Endometrium (tissue), 2 donors: ENCODE measurements around the gene OR3A2.
"Not testable (repeated sequence)": the region's sequence is repeated elsewhere in the genome, so short reads cannot be mapped to it uniquely, and the experiment has no call there.

Source experiments
- FAIRE-seq: peaks from 2 replicates; lab custom pipeline; 2012; peaks lifted over from hg19 to GRCh38; lab: Jason Lieb, UNC
- donor health status: control.
- donor health status: control.

The OR3A2 gene

GRCh38 chr17:3385869-3386816 is at the start of gene OR3A2:
TSS of gene OR3A2 (minus strand) at chr17:3386308.
- no peak for FAIRE-seq

GRCh38 chr17:3433741-3434140 is 47.6 kb upstream of the OR3A2 start, which contains the start of gene OR1E2:
TSS of gene OR1E2 (minus strand) at chr17:3433841. CDS start at chr17:3433841, 0 bp downstream.
- FAIRE-seq = no peak

- FAIRE-seq = not testable (repeated sequence)
Measured at GRCh38 chr17:3433215-3433614, 47.1 kb upstream of the OR3A2 start.

- no peak for FAIRE-seq
Measured at GRCh38 chr17:3418222-3418621, 32.1 kb upstream of the OR3A2 start.

- FAIRE-seq = no peak
Measured at GRCh38 chr17:3415610-3416009, 29.5 kb upstream of the OR3A2 start.

- FAIRE-seq = not testable (repeated sequence)
Measured at GRCh38 chr17:3412216-3412615, 26.1 kb upstream of the OR3A2 start.

GRCh38 chr17:3411070-3411469 is 25.0 kb upstream of the OR3A2 start, which contains the start of gene OR3A3:
TSS of gene OR3A3 (plus strand) at chr17:3411370.
- FAIRE-seq = no peak

- not testable (repeated sequence) for FAIRE-seq
Measured at GRCh38 chr17:3403856-3404255, 17.7 kb upstream of the OR3A2 start.

DNA sequence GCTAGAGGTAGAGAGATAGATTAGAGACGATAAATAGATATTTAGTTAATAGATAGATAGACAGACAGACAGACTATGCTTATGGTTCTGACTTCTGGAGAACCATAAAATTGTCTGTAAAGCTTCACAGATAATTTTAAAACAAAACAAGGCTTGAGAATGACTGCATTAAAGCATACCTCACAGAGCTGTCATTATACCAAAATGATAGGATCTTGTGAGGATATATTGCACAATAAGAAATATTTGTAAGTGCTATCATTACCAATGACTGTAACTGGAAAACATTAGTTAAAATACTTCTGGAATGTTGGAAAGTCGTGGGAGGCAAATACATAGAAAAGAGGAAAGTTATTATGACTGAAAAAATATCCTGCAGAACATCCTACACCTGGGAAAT is 15.7 kb upstream of the OR3A2 start:
- FAIRE-seq = no peak

DNA sequence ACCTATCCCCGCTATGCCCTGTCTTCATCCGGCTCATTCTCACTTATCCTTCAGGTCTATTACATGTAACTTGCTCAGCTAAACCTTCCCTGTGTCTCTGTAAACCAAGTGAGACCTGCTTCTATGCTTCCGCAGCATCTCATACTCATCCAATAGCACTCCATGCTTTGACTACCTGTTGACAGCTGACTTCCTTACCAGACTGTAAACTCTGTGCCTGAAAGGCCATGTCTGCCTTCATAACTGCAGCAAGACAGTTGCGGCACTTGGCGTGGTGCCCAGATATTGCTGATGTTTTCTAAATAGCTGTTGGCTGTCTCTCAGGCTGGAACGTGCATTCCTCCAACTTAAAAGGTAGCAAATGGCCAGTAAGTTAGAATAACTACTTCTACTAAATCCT is 13.9 kb upstream of the OR3A2 start:
- no peak for FAIRE-seq

DNA sequence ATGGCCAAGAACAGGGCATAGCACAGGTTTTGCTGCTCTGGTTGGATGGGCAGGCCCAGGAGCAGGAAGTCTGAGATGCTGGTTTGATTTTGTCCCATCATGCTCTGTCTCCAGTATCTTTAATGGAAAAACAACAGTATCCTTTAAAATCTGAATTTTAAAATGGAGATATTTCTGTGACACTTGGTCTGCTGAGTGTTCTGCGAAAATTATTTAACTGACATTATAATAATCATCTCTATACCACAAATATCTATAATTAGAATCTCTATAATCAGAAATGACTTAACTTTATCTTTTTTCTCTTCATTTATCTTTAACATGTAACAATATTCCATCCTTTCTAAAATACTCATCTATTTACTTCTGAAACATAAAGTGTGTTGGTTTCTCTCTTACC is 12.2 kb upstream of the OR3A2 start, which contains the start of gene OR1E1:
Gene OR1E1 (minus strand): TSS at position 101 of the 400 bp plus-strand sequence. CDS start 0 bp downstream, at position 101.
- no peak for FAIRE-seq

DNA sequence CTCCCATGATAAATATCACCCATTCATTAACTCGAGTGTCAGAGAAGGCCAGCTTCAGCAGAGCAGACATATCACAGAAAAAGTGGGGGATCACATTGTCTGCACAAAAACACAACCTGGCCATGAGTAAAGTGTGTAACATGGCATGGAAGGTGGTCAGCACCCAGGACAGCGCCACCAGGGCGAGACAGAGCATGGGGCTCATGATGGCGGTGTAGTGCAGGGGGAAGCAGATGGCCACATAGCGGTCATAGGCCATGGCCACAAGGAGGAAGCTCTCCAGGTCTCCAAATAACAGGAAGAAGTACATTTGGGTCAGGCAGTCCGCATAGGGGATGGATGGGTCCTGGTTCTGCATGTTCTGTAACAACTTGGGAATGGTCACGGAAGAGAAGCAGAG is 11.7 kb upstream of the OR3A2 start:
- FAIRE-seq = not testable (repeated sequence)

DNA sequence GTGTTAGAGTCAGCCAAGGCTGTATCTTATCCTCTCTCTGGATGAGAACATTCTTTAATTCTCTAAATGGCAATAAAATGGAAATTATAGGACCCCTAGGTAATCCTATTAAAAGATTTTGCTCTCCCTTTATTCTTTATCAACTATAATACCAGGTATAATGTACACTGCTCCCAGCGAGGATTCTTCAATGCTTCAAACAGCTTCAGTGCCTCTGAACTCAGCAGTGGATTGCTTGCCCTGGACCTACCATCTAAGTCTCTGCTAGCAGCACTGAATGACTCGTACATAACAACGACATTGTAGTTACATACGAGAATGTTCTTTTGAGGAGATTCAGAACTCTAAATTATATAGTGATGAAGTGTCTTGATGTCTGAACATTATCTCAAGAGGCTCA is 3.7 kb upstream of the OR3A2 start:
- FAIRE-seq = no peak

DNA sequence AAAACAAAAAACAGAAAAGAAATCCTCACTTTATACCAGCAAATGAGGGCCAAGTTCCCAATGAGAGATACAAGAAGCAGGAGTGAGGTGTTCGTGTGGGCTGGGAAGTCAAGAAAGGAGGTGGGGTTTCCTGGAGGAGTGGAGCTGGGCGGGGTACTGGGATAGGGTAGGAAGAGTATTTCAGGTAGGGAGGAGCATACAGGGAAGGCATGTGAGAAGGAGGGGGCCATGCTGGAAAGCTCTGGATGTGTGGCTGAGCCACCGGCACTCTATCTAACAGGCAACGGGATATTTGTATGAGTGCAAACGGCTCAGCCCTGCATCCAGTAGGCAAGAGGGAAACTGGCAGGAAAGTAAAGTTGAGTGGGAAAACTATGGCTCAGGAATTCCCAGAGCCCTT is 4.2 kb downstream of the OR3A2 start:
- FAIRE-seq = no peak

DNA sequence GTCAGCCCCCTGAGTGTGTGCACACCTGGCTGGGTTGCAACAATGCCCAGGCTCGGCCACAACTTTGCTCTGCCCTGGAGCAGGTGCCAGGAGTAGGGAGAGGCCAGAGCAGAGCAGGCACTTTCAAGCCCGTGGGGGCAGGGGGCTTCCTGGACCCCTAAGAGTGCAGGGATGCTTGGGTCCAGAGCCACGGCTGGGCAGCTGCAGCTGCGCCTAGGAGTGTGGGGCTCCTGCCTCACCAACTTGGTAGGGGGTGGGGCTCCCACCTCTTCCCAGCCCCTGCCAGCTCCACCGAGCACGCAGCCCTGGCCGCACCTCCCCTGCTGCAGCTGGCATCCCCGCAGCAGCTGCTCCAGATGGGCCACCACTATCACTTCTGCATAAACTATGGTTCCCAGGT is 7.8 kb downstream of the OR3A2 start:
- FAIRE-seq = no peak

DNA sequence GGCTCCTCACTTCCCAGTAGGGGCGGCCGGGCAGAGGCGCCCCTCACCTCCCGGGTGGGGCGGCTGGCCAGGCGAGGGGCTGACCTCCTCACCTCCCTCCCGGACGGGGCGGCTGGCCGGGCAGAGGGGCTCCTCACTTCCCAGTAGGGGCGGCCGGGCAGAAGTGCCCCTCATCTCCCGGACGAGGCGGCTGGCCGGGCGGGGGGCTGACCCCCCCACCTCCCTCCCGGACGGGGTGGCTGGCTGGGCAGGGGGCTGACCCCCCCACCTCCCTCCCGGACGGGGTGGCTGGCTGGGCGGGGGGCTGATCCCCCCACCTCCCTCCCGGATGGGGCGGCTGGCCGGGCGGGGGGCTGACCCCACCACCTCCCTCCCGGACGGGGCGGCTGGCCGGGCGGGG is 14.9 kb downstream of the OR3A2 start:
- not testable (repeated sequence) for FAIRE-seq

DNA sequence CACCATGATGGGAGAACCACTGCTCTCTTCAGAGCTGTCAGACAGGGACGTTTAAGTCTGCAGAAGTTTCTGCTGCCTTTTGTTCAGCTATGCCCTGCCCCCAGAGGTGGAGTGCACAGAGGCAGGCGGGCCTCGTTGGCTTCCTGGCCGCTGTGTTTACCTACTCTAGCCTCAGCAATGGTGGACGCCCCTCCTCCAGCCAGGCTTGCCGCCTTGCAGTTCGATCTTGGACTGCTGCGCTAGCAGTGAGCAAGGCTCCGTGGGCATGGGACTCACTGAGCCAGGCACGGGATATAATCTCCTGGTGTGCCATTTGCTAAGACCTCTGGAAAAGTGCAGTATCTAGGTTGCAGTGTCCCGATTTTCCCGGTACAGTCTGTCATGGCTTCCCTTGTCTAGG is 43.3 kb downstream of the OR3A2 start:
- not testable (repeated sequence) for FAIRE-seq

DNA sequence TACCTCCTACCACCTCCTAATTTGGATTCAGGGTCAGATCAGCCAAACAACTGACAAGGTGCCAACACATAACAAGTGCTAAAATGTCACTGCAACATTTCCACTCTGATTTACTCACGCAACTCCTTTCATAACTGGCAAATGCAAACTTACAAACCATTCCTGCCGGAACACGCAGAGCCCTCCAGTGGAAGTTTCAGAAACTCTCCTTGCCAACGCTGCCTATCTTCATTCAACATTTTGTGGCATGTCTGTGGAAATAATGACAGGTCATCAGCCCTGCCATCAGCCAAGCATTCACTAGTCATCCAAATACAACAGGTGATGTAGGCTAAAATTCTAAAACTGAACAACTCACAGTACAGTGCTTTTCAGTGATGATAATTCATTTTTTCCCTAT is 50.2 kb downstream of the OR3A2 start:
- FAIRE-seq = no peak

- no peak for FAIRE-seq
Measured at GRCh38 chr17:3318336-3318735, 67.8 kb downstream of the OR3A2 start.

DNA sequence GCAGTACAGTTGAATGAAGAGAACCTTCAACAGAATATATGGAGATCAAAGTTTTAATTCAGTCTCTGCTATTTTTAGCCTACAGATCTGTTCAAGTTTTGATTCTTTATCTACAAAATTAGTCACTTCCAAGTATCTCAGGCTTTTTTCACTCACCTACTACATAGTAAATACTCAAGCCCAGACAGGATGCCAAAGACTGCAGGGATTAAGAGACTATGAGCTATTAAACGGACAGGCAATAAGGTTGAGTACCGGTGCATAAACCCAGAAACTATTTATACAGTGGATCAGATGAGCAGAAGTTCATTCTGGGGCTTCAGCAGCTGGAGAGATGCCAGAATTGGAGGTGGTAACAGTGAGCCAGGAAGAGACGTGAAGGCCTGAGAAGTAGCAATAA is 69.3 kb downstream of the OR3A2 start:
- no peak for FAIRE-seq

- FAIRE-seq = no peak
Measured at GRCh38 chr17:3308603-3309002, 77.5 kb downstream of the OR3A2 start.

DNA sequence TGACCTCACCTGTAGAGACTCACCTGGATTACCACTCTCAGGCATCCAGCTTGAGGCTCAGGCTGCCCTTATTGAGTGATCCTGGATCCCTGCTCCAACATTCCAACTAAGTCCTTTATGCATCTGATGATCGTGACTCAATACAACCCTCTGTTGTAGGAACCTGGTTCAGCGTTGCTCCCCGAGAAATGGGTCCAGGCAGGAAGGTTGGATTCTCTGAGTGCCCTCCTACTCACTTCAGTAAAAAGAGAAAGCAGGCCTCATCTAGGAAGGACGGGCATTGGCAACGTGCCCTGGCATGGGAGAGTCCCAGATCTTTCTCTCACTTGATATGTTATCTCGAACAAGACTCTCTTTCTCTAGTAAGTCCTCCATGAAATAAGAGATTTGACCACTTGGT is 87.8 kb downstream of the OR3A2 start, which contains the start of gene OR3A1:
Gene OR3A1 (minus strand): TSS at position 101 of the 400 bp plus-strand sequence. CDS start 5,778 bp downstream, outside the sequence.
- FAIRE-seq = no peak

DNA sequence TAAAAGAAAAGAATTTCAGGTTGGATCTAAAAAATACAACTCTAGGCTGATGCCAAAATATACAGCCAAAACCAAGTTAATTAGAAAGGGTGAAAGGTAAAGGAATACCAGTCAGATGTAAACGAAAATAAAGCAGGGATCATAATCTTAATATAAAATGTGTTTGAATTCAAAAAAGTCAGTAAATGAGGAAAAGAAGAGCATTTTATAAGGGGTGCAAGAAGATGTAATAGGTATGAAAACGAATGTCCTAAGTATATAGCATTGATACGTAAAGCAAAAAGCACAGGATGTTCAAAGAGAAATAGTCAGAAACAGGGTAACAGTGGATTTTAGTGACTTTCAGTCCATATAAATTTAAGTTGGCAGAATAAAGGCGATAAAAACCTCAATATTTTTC is 90.5 kb downstream of the OR3A2 start:
- no peak for FAIRE-seq
